Prostate gland (tissue), 2 donors: ENCODE results near the gene RORC. TPM values are rescaled to one million over a fixed set of nuclear protein-coding genes. Genes with fewer than 3 reads are reported as not detected.

Experiments used
- DNase-seq: peaks from one replicate; pipeline ENCODE4 v3.0.0-alpha.2; 2019; ENCODE audit warnings: low spot score
- H3K27ac ChIP-seq, 2 donors: fragments of 200-600 bp; sonication (generic); 2 replicates each; pipeline ENCODE4 v1.5.1; 2017 to 2019
- H3K27me3 ChIP-seq: fragments of 200-600 bp; sonication (generic); replicated peaks from 2 replicates; pipeline ENCODE4 v1.5.1; 2019; ENCODE audit not compliant: insufficient read depth
- H3K36me3 ChIP-seq, 2 donors: fragments of 200-600 bp; sonication (generic); 1 replicate in 1 of 2; 2 replicates in 1 of 2; pipeline versions ENCODE4 v1.5.1 to v1.8.1; 2017 to 2019
- H3K4me1 ChIP-seq: fragments of 200-600 bp; sonication (generic); replicated peaks from 2 replicates; pipeline ENCODE4 v1.5.1; 2019
- H3K4me3 ChIP-seq, 2 donors: fragments of 200-600 bp; sonication (generic); 2 replicates each; pipeline ENCODE4 v1.5.1; 2017 to 2019
- H3K9me3 ChIP-seq: fragments of 200-600 bp; sonication (generic); 2 replicates; pipeline ENCODE4 v1.5.1; 2017
- CTCF ChIP-seq, 4 experiments: fragments of 200-600 bp in 2 of 4; fragments of 450-650 bp in 2 of 4; sonication (generic) in 2 of 4; IDR thresholded peaks; 1 replicate in 3 of 4; 2 replicates in 1 of 4; pipeline ENCODE4 v1.5.1; 2016 to 2019; ENCODE audit warnings: antibody characterized with exemption in 4 of 4, mild to moderate bottlenecking in 2 of 4, moderate library complexity in 2 of 4
- POLR2A ChIP-seq: fragments of 450-650 bp; IDR thresholded peaks from one replicate; pipeline ENCODE4 v1.6.1; 2016; ENCODE audit warnings: antibody characterized with exemption, mild to moderate bottlenecking
- POLR2AphosphoS5 ChIP-seq: sonication (generic); formaldehyde crosslinking; IDR thresholded peaks from one replicate; pipeline ENCODE4 v1.6.1; 2017; ENCODE audit warnings: antibody characterized with exemption
- WGBS: methylation state at CpG from one replicate; pipeline ENCODE4 v1.1.5; 2018; 5-methylcytosine and 5-hydroxymethylcytosine counted together
- intact Hi-C: fragments of 100-400 bp; cut with DNase I; formaldehyde crosslinking; loops from one replicate; pipeline ENCODE4 v1.14.2; 2022
- total RNA-seq, 2 donors: library from RNA; depleted of rRNA; stranded (reverse); fragments of >200 nt; gene quantifications; one replicate each; pipeline ENCODE4 v1.1.0, GENCODE V29; 2016

RORC gene
- total RNA-seq, 2 donors from 2014 or later: 51.8 to 73.2 TPM

GRCh38 chr1:151827853-151828252, 3.7 kb downstream of the RORC start:
- Histone ChIP-seq H3K4me3 (no peak overlapping the region), H3K36me3 (no peaks in the 10 kb centered on the region), H3K27me3 (no peaks in the 10 kb centered on the region), H3K4me1 (peaks cover 11% of the 10 kb centered on the region), H3K9me3 (no peaks in the 10 kb centered on the region), H3K27ac (no peak overlapping the region)
- DNase-seq: no peak
- WGBS: 91% methylated on average over 7 of the region's 9 CpGs
- intact Hi-C loops: no loop called here
- TF ChIP-seq POLR2AphosphoS5 (no peak), POLR2A (no peak), CTCF (IDR thresholded peaks at IDR 0.05) (no peak)

DNA sequence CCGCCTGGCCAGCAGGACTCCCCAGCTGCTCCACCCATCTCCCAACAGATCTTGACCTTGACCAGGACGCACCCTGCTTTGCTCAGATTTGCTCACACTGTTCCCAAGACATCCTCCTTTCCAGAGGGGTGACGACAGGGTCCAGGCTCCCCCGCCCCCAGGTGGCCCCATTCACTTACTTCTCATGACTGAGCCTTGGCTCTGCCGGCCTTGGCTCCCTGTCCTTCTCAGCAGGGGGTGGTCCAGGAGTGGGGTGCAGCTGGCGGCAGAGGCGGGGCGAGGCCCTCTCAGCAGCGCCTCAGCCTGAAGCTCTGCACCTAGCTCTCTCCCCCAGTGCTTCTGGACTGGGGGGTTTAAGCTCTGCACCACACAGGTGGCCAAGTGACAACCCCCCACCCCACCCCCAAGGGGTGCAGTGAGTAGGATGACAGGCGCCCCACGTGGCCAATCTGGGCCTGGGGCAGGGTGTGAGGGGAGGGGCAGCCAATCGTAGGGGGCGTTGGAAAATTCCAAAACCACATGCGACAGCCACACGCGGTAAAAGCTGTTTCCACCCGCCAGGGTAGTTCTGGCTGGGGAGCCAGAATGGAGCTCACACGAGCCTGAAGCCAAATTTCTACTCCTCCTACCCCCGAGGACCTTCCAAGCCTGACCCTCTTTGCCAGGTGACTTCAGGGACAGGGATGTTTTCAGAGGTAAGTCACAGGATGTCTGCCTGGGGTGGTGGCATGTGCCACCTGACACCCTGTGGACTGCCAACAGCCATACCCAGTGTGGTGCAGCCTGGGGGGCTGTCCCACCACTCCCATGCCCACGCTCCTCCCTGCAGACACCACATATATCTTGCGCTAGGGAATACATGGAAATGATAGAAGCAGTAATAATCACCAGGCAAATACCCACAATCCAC, 5.6 kb downstream of the RORC start:
- H3K27me3 ChIP-seq: no peaks in the 10 kb centered on the region
- no peak for DNase-seq
- no peak overlapping the region for H3K4me3 ChIP-seq
- TF ChIP-seq CTCF (IDR thresholded peaks at IDR 0.05) (no peak), POLR2A (no peak), POLR2AphosphoS5 (no peak)
- H3K9me3 ChIP-seq: no peaks in the 10 kb centered on the region
- no peak overlapping the region for H3K27ac ChIP-seq
- H3K36me3 ChIP-seq: no peaks in the 10 kb centered on the region
- WGBS: 50% methylated on average over 21 of the region's 21 CpGs
- intact Hi-C loops: no loop called here
- peaks cover 11% of the 10 kb centered on the region for H3K4me1 ChIP-seq

GRCh38 chr1:151825204-151825603, 6.4 kb downstream of the RORC start:
- H3K36me3 ChIP-seq: no peaks in the 10 kb centered on the region
- no peaks in the 10 kb centered on the region for H3K27me3 ChIP-seq
- TF ChIP-seq POLR2AphosphoS5 (no peak), CTCF (IDR thresholded peaks at IDR 0.05) (no peak), POLR2A (no peak)
- H3K4me1 ChIP-seq: peaks cover 11% of the 10 kb centered on the region
- H3K27ac ChIP-seq: no peak overlapping the region
- intact Hi-C loops: no loop called here
- 64% methylated on average over 9 of the region's 9 CpGs for WGBS
- DNase-seq: no peak
- H3K4me3 ChIP-seq: no peak overlapping the region
- no peaks in the 10 kb centered on the region for H3K9me3 ChIP-seq

DNA sequence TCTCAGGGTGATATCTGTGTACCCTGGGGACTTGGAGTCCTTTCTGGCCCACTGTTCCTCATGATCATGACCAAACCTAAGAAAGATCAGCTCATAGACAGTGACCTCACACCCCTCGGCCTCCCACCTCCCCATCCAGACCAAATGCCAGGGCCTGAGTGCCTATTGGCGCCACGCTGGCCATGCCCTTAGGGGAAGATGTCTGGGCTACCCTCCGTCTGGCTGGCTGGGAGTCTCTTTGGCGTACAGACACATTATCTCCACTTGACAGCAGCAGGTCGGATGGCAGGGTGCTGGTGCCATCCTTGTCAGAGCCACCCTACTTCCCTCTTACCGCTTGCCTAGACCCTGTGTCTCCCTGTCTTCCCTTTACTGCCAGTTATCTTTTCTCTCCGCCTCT, 8.4 kb downstream of the RORC start:
- Histone ChIP-seq H3K27me3 (no peaks in the 10 kb centered on the region), H3K4me1 (peaks cover 1% of the 10 kb centered on the region), H3K27ac (no peak overlapping the region), H3K9me3 (no peaks in the 10 kb centered on the region), H3K36me3 (no peaks in the 10 kb centered on the region), H3K4me3 (no peak overlapping the region)
- no peak for TF ChIP-seq POLR2AphosphoS5
- TF ChIP-seq CTCF (IDR thresholded peaks at IDR 0.05): no peak
- no peak for TF ChIP-seq POLR2A
- intact Hi-C loops: no loop called here
- no peak for DNase-seq
- WGBS: 86% methylated on average over 8 of the region's 8 CpGs

DNA sequence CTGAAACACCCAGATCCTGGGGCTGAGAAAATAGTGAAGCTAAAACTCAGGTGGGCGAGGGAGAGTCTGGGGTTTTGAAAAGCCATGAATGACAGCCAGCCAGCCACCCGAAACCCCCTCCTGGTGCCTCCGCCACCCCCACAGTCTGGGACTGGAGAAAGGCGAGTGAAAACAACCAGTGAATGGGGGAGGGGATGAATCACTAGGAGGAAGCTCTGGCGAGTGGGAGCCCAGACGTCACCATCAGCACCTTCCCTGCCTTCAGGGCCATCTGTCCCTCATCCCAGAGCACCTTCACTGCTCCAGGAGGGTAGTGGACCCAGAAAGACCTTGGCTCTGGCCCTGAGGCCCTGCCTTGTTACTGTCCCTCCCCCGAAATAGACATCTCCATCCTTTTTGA, 9.2 kb downstream of the RORC start:
- 79% methylated on average over 7 of the region's 7 CpGs for WGBS
- no peak for DNase-seq
- TF ChIP-seq POLR2AphosphoS5 (no peak), CTCF (IDR thresholded peaks at IDR 0.05) (no peak), POLR2A (no peak)
- no peak overlapping the region for H3K4me3 ChIP-seq
- H3K27me3 ChIP-seq: no peaks in the 10 kb centered on the region
- intact Hi-C loops: no loop called here
- H3K9me3 ChIP-seq: no peaks in the 10 kb centered on the region
- no peaks in the 10 kb centered on the region for H3K36me3 ChIP-seq
- H3K27ac ChIP-seq: no peak overlapping the region
- H3K4me1 ChIP-seq: no peaks in the 10 kb centered on the region
